Measurements from ENCODE around the gene UCK1.
"Not testable (repeated sequence)": the region's sequence is repeated elsewhere in the genome, so short reads cannot be mapped to it uniquely, and the experiment has no call there.

UCK1 gene

DNA sequence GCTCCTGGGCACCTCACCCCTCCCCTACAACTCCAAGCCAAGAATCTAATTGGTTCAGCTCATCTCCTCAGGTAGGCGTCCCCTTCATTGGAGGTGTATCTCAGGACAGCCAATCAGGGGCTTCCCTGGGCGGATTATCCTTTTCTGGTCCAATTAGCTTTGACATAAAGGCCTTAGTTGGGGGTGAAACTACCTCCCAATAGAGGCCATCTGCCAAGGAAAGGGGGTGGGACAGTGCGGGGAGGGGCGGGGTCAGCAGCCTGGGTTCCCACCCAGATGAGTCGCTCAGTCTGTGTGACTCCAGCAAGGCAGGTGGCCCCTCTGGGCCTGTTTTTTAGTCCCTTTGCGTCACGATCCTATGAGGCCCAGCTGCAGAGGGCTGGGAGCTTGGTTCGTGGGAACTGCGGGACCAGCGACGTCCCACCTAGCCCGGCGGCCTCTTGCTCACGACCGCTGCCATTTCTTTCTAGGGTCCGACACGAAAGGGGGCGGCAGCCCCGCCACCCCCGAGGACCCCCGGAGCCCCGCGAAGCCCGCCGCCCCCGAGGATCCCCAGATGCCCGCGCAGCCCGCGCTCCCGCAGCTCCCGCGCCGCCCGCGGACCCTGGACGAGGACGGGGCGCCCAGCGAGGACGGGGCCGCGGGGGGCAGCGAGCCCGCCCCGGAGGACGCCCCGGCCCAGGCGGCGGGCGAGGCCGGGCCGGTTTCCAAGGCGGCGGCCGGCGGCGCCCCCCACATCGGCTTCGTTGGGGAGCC lies 23.2 kb upstream of the UCK1 start:
- no peak for DNase-seq

DNA sequence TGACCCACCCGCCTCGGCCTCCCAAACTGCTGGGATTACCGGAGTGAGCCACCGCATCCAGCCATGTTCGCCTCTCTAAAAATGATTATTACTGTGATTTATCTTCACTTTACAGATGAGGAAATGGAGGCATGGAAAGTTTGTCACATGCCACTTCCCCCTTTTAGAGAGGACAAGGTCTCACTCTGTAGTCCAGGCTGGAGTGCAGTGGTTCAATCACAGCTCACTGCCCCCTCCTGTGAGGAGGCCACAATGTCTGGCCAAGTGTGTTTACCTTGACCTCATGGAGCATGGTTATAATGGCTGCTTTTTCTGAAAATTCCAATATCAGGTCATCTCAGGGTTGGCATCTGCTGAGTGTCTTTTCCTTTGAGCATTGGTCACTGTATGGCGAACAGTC lies 21.0 kb upstream of the UCK1 start:
- no peak for DNase-seq

DNA sequence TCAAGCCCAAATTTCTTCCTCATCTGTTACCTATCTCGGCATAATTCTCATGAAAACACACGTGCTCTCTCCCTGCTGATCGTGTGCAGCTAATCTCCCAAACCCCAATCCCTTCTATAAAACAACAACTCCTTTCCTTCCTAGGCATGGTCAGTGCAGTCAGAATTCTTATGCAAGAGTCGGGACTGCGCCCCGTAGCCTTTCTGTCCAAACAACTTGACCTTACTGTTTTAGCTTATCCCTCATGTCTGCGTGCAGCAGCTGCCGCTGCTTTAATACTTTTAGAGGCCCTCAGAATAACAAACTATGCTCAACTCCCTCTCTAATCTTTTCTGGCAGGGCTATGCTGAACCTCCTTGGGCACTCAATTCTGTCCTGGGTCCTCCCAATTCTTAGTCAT lies 19.4 kb upstream of the UCK1 start:
- not testable (repeated sequence) for DNase-seq

- not testable (repeated sequence) for DNase-seq
Measured at GRCh38 chr9:131549186-131549585, 18.1 kb upstream of the UCK1 start.

DNA sequence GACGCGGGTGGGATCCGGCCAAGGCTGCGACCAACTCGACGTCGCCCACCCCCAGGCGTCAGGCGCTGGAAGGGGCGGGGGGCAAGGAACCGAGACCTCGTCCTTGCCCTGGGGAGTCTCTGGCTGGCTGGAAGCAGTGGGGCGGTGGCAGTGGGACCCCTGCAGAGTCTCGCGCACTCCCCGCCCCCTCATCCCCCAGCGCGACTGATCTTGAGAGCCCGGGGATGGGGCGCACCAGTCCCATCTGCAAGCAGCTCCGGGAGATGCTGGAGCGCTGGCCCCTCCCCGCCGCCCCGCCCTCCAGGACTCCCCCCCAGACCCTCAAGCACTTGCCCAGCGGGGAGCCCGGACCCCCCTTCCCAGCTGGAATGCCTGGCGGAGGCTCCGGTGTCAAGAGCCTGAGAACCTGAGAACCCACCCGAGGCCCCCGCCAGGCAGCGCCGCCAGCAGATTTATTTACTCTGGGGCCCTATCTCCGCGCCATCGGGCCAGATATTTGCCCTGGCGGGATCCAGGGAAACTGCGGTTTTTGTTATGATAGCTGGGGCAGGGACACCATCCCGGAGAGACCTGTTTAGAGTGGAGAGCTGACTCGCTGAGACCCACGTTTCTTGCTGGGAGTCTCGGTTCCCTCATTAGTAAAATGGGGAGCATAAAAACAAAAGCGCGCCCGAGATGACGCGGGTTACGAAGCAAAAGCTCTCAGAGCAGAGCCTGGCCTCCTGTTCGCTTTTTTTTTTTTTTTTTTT lies 15.4 kb upstream of the UCK1 start:
- DNase-seq, result no peak

GRCh38 chr9:131545786-131546335 lies 14.8 kb upstream of the UCK1 start:
- DNase-seq, result no peak

DNA sequence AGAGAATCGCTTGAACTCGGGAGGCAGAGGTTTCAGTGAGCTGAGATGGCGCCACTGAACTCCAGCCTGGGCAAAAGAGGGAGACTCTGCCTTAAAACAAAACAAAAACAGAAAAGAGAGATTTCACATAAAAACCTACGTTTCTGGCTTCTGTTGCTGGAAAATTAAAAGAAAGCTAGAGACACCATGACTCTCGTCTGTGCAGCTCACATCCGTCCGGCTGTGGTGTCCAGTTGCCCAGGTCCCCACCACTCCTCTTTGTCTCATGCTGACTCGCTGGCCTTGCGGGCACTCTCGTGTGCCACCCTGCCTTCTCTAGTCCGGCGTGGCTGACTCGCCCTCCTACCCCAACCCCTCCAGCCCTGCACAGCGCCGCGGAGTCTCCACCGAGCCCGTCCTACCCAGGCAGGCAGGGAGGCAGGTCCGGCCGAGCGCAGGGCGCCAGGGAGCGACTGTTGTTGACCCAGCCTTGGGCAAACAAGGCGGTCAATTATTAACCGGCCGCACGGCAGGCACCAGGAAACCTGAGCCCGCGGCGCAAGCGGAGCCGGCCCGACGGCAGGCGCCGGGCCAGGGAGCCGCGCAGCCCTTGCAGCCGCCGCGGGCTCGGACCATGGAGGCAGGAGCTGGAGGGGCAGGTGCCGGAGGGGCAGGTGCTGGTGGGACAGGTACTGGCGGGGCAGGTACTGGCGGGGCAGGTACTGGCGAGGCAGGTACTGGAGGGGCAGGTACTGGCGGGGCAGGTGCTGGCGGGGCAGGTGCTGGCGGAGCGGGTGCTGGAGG lies 14.1 kb upstream of the UCK1 start, which contains the start of gene PRRT1B:
Gene PRRT1B, plus strand, starts transcription at position 521 of the 783 bp plus-strand sequence. Its CDS starts 93 bp downstream, at position 614.
- DNase-seq, result no peak

GRCh38 chr9:131543141-131543540 lies 12.1 kb upstream of the UCK1 start:
- DNase-seq, result no peak

- no peak for DNase-seq
Measured at GRCh38 chr9:131539223-131539923, 8.3 kb upstream of the UCK1 start.

- DNase-seq, result no peak
Measured at GRCh38 chr9:131537946-131538345, 6.9 kb upstream of the UCK1 start.

DNA sequence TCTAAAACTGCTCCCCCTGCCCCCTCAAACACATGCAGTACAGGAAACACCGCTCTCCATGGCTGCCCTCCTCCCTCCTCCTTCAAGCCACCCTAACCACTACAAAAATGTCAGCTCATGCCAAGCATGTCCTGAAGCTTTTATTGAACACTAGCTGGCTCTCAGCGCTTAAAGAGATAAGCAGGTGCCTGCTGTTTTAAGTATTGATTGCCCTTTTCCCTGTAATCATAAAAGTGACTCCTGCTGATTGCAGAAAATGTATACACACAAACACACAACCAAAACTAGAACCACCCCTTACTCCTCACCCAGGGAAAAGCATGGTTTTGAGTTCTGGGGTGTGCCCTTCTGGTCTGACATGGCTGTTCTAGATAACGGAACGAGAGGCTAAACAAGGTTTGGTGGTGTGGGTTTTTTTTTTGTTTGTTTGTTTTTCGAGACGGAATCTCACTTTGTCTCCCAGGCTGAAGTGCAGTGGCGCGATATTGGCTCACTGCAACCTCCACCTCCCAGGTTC lies 3.7 kb upstream of the UCK1 start:
- DNase-seq, result no peak

- peak; percentile 35 for DNase-seq
Measured at GRCh38 chr9:131530546-131530919, 530 bp downstream of the UCK1 start.

DNA sequence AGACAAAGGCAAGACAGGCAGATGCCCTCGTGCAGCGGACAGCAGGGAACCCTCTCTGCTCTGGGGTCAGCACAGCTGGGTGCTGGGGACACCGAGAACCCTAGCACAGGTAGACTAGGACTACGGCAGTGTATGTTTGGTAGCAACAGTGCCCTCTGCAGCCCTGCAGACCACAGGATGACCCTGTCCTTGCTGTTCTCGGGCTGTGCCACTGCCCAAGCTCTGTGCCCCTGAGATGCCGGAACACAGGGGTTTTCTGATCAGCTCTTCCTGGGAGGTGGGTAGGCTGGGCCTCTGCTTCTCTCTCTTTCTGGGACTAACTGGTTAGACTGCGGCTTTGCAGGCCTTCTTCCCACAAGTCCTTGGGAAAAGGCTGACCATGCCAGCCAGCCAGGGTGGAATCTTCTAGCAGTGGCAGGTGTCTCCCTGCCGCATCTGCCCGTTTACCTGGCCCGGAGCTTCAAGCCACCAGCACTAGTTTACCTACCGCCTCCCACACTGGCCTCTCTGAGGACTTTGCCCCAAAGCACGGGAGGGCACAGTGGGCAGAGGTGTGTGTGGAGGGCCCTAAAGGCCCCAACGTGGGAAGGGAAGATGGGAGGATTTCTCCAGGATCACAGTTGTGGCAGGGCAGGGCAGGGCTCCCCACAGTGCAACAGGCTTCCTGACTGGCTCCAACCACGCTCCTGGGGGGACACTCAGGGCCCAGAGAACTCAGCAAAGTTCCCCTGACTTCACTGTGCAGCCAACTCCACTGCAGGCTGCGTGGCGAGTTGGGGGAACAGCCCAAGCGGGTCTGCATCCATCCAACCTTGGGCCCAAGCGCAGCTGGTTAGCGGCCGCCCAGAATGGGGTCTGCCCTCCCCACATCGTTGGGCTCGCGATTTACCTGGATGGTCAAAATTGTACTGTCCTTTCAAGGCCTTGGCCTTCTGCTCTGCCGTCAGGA lies 1.2 kb downstream of the UCK1 start:
- no peak for DNase-seq

GRCh38 chr9:131528886-131529505 lies 2.1 kb downstream of the UCK1 start:
- no peak for DNase-seq

DNA sequence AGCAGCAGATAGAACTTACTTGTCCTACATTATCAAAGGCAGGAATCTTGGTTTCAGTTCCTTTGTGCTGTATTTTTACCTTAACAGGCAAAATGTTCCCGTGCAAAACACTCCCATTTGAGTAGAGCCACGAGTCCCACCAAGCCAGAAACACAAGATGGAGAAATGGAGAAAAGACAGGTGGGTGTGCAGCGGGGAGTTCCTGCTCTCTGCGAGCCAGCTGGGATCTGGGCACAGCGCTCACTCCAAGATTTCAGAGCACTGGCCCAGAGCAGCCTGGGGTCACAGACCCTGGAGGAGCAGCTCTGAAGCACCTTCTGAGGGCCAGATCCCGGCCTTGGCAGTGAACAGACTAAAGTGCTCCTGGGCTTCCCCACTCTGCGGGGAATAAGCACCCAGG lies 2.9 kb downstream of the UCK1 start:
- DNase-seq, result no peak

- no peak for DNase-seq
Measured at GRCh38 chr9:131525643-131526565, 5.2 kb downstream of the UCK1 start.

GRCh38 chr9:131524665-131525315 lies 6.3 kb downstream of the UCK1 start:
- no peak for DNase-seq

DNA sequence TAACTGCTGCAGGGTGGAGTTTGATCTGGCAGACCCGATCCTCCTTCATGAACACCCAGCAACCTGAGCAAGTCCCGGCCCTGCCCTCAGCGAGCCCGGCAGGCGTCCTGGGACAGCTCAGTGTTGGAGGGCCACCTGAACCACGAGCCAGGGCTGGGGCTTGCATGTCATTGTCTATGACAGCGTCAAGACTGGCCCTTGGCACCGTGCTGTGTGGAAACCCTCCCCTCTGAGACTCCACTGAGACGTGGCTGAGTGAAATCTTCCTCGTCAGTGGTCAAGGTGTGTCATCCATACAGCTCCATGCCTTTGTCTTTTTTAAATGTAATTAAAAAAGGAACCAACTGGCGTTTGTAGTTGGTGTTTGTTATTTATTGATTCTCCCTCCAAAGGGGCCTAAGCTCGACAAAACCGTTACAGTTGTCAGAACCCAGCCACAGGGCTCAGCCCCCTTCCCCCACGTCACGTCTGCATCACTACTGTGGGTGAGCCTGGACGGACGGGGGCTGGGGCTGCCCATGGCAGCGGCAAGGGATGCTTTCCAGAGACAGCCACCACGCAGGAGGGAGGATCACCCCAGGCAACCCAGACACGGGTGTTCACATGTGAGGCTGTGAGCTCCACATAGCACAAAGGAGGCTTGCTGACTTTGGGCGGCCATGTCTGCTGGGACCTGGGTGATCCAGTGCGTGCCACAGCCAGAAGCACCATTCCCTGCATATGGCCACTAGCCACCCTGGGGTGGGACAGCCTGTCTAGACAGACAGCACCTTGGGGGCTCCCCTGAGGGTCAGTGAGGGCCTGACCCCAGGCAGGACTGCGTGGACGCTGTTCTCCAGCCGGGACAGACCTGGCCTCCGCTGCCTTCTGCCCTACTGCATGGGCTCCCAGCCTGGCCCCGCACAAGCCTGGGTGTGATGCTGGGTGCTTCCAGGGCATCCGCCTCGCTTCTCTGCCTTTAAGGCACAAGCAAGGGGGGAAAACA lies 7.3 kb downstream of the UCK1 start:
- DNase-seq, result no peak
